ENCODE measurements around the gene PCDH9.

DNA sequence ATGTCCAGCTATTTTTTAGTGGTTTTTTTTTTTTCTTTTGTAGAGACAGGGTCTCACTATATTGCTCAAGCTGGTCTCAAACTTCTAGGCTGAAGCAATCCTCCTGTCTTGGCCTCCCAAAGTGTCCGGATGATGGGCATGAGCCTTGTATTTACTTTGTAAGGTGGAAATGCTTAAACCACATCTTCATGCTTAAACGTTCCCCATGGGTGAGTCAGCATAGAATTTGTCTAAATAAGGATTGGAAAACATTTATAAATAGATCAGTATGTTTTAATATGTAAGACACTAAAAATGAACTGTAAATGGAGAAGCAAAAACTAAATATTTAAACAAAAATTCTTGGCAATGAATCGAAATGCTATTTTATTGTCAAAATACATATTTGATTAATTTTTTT lies 698.0 kb downstream of the PCDH9 start:
- TF ChIP-seq EZH2 (IDR thresholded peaks at IDR 0.05) (no peak), POLR2AphosphoS5 (IDR thresholded peaks at IDR 0.05; ENCODE audit: borderline replicate concordance, low read depth, low read length) (no peak)
